ENCODE data around the gene FGFRL1.

FGFRL1 gene

GRCh38 chr4:1058997-1059665 lies 47.7 kb downstream of the FGFRL1 start:
- Histone ChIP-seq H3K4me2 (ENCODE audit: low read length) (no peak overlapping the region), H3K9me3 (ENCODE audit: control insufficient read depth, low read length) (no peaks in the 10 kb centered on the region), H2AFZ (no peak overlapping the region), H3K4me3 (ENCODE audit: low read depth, low read length) (no peak overlapping the region), H3K9ac (no peak overlapping the region), H3K27ac (no peak overlapping the region), H3K4me1 (no peaks in the 10 kb centered on the region), H3K79me2 (no peaks in the 10 kb centered on the region), H3K27me3 (ENCODE audit: control insufficient read depth, insufficient read depth, low read length) (no peaks in the 10 kb centered on the region), H3K36me3 (ENCODE audit: control insufficient read depth, insufficient read depth, low read length) (no peaks in the 10 kb centered on the region)
- no peak for TF ChIP-seq CTCF (IDR thresholded peaks at IDR 0.05)

DNA sequence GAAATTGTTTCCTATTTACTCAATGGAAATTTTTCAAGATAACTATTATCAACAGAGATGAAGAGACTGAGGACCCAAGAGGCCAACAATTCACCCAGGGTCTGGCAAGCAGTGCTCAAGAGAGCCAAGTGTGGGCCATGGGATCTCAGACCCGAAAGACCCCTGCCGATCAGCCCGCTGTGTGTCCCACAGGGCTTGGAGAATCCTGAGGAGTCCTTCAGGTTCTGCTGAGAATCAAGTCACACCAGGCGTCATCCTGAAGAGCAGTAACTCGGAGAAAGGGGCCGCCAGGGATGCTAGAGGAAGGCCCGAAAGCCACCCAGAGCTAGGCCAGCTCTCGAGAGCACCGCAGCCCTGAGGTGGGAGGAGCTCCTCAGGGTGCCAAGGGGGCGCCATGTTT lies 48.7 kb downstream of the FGFRL1 start:
- H3K27me3 ChIP-seq (ENCODE audit: control insufficient read depth, insufficient read depth, low read length) = no peaks in the 10 kb centered on the region

GRCh38 chr4:1060621-1061020 lies 49.2 kb downstream of the FGFRL1 start:
- H3K4me3 ChIP-seq (ENCODE audit: low read depth, low read length) = no peak overlapping the region
- H3K36me3 ChIP-seq (ENCODE audit: control insufficient read depth, insufficient read depth, low read length) = no peaks in the 10 kb centered on the region
- no peaks in the 10 kb centered on the region for H3K9me3 ChIP-seq (ENCODE audit: control insufficient read depth, low read length)
- H3K79me2 ChIP-seq = no peaks in the 10 kb centered on the region
- H3K27ac ChIP-seq = no peak overlapping the region
- H2AFZ ChIP-seq = no peak overlapping the region
- no peaks in the 10 kb centered on the region for H3K4me1 ChIP-seq
- H3K9ac ChIP-seq = no peak overlapping the region
- no peak overlapping the region for H3K4me2 ChIP-seq (ENCODE audit: low read length)
- no peaks in the 10 kb centered on the region for H3K27me3 ChIP-seq (ENCODE audit: control insufficient read depth, insufficient read depth, low read length)
- no peak for TF ChIP-seq CTCF (IDR thresholded peaks at IDR 0.05)

More for the DNA sequence above, 48.7 kb downstream of the FGFRL1 start:
- Histone ChIP-seq H3K9me3 (ENCODE audit: control insufficient read depth, low read length) (no peaks in the 10 kb centered on the region), H3K4me1 (no peaks in the 10 kb centered on the region), H3K4me2 (ENCODE audit: low read length) (no peak overlapping the region), H3K9ac (no peak overlapping the region), H2AFZ (no peak overlapping the region), H3K79me2 (no peaks in the 10 kb centered on the region), H3K36me3 (ENCODE audit: control insufficient read depth, insufficient read depth, low read length) (no peaks in the 10 kb centered on the region), H3K27ac (no peak overlapping the region), H3K4me3 (ENCODE audit: low read depth, low read length) (no peak overlapping the region)
- no peak for TF ChIP-seq CTCF (IDR thresholded peaks at IDR 0.05)

- no peaks in the 10 kb centered on the region for H3K79me2 ChIP-seq
- no peak overlapping the region for H3K9ac ChIP-seq
- no peak overlapping the region for H3K4me3 ChIP-seq (ENCODE audit: low read depth, low read length)
- no peaks in the 10 kb centered on the region for H3K4me1 ChIP-seq
- H2AFZ ChIP-seq = no peak overlapping the region
- no peak overlapping the region for H3K27ac ChIP-seq
- no peaks in the 10 kb centered on the region for H3K36me3 ChIP-seq (ENCODE audit: control insufficient read depth, insufficient read depth, low read length)
- H3K27me3 ChIP-seq (ENCODE audit: control insufficient read depth, insufficient read depth, low read length) = no peaks in the 10 kb centered on the region
- H3K9me3 ChIP-seq (ENCODE audit: control insufficient read depth, low read length) = no peaks in the 10 kb centered on the region
- no peak for TF ChIP-seq CTCF (IDR thresholded peaks at IDR 0.05)
- H3K4me2 ChIP-seq (ENCODE audit: low read length) = no peak overlapping the region
These were observed 49.8 kb downstream of the FGFRL1 start for GRCh38 chr4:1061056-1061700.

GRCh38 chr4:1061760-1062159 lies 50.3 kb downstream of the FGFRL1 start:
- H3K4me2 ChIP-seq (ENCODE audit: low read length) = no peak overlapping the region
- no peaks in the 10 kb centered on the region for H3K79me2 ChIP-seq
- TF ChIP-seq CTCF (IDR thresholded peaks at IDR 0.05) = no peak
- H2AFZ ChIP-seq = no peak overlapping the region
- no peaks in the 10 kb centered on the region for H3K36me3 ChIP-seq (ENCODE audit: control insufficient read depth, insufficient read depth, low read length)
- H3K9ac ChIP-seq = no peak overlapping the region
- H3K4me3 ChIP-seq (ENCODE audit: low read depth, low read length) = no peak overlapping the region
- no peaks in the 10 kb centered on the region for H3K4me1 ChIP-seq
- no peaks in the 10 kb centered on the region for H3K9me3 ChIP-seq (ENCODE audit: control insufficient read depth, low read length)
- H3K27me3 ChIP-seq (ENCODE audit: control insufficient read depth, insufficient read depth, low read length) = no peaks in the 10 kb centered on the region
- H3K27ac ChIP-seq = no peak overlapping the region

All from parathyroid adenoma (tissue), 2 donors.